SK-N-SH treated with all-trans-retinoic acid at 6 μM for 48 hours (cell line): ENCODE data around the gene GBF1.
A peak's percentile ranks its signal among the peaks of the same experiment; 100 is the strongest.

Source experiments
- ATAC-seq: fragments of 200-7000 bp; cut with Tn5 transposase; 3 replicates; pipeline ENCODE4 v1.9.1; 2020; ENCODE audit warnings: mild to moderate bottlenecking, moderate library complexity
- ARNTL ChIP-seq: fragments of 450-650 bp; formaldehyde crosslinking; IDR thresholded peaks from 2 replicates; pipeline ENCODE4 v1.5.0; 2020; ENCODE audit warnings: low read depth, mild to moderate bottlenecking, moderate library complexity, borderline replicate concordance
- CSDC2 ChIP-seq: fragments of 250-450 bp; sonication (Bioruptor Pico); IDR thresholded peaks from 2 replicates; pipeline ENCODE4 v1.5.0; 2020; ENCODE audit warnings: mild to moderate bottlenecking, moderate library complexity
- ESRRG ChIP-seq: fragments of 250-450 bp; sonication (Bioruptor Pico); IDR thresholded peaks from 2 replicates; pipeline ENCODE4 v1.6.1; 2021; ENCODE audit warnings: mild to moderate bottlenecking
- GLIS3 ChIP-seq: fragments of 250-450 bp; sonication (Bioruptor Pico); IDR thresholded peaks from 2 replicates; pipeline ENCODE4 v1.5.0; 2020; ENCODE audit warnings: mild to moderate bottlenecking, moderate library complexity
- ISL1 ChIP-seq: fragments of 250-450 bp; sonication (Bioruptor Pico); IDR thresholded peaks from 2 replicates; pipeline ENCODE4 v2.1.2; 2022; ENCODE audit warnings: mild to moderate bottlenecking, moderate library complexity
- OSR1 ChIP-seq: fragments of 250-450 bp; sonication (Bioruptor Pico); IDR thresholded peaks from 2 replicates; pipeline ENCODE4 v1.8.0; 2022; ENCODE audit warnings: moderate library complexity, mild to moderate bottlenecking, inconsistent platforms
- PPARA ChIP-seq: fragments of 250-450 bp; sonication (Bioruptor Pico); IDR thresholded peaks from 2 replicates; pipeline ENCODE4 v1.5.0; 2020; ENCODE audit warnings: mild to moderate bottlenecking, borderline replicate concordance
- RARB ChIP-seq: fragments of 250-450 bp; sonication (Bioruptor Pico); IDR thresholded peaks from 2 replicates; pipeline ENCODE4 v1.8.0; 2021; ENCODE audit warnings: mild to moderate bottlenecking, moderate library complexity
- SNAI2 ChIP-seq: fragments of 250-450 bp; sonication (Bioruptor Pico); IDR thresholded peaks from 2 replicates; pipeline ENCODE4 v1.5.0; 2020; ENCODE audit warnings: mild to moderate bottlenecking, moderate library complexity
- TCF4 ChIP-seq: fragments of 250-450 bp; sonication (Bioruptor Pico); IDR thresholded peaks from 2 replicates; pipeline ENCODE4 v1.8.0; 2021; ENCODE audit warnings: mild to moderate bottlenecking, moderate library complexity, borderline replicate concordance
- ZFP3 ChIP-seq: fragments of 250-450 bp; sonication (Bioruptor Pico); IDR thresholded peaks from 2 replicates; pipeline ENCODE4 v1.5.0; 2020; ENCODE audit warnings: mild to moderate bottlenecking, moderate library complexity
- ZFP30 ChIP-seq: fragments of 450-650 bp; formaldehyde crosslinking; IDR thresholded peaks from 2 replicates; pipeline ENCODE4 v1.5.0; 2022; ENCODE audit warnings: mild to moderate bottlenecking, moderate library complexity
- ZNF565 ChIP-seq: fragments of 450-650 bp; formaldehyde crosslinking; conservative IDR thresholded peaks from 2 replicates; pipeline ENCODE4 v1.5.0; 2020; ENCODE audit warnings: low read depth, mild to moderate bottlenecking, moderate library complexity
- ZNF70 ChIP-seq: fragments of 450-650 bp; formaldehyde crosslinking; IDR thresholded peaks from 2 replicates; pipeline ENCODE4 v1.5.0; 2020; ENCODE audit warnings: mild to moderate bottlenecking, moderate library complexity
- ZNF8 ChIP-seq: fragments of 450-650 bp; formaldehyde crosslinking; IDR thresholded peaks from 2 replicates; pipeline ENCODE4 v1.5.0; 2020; ENCODE audit warnings: mild to moderate bottlenecking, moderate library complexity
- TF ChIP-seq, protein P1 (sequence below): fragments of 250-450 bp; sonication (Bioruptor Pico); IDR thresholded peaks from 2 replicates; pipeline ENCODE4 v1.5.1; 2020; ENCODE audit warnings: low read depth, mild to moderate bottlenecking, moderate library complexity
- TF ChIP-seq, protein P2 (sequence below): fragments of 250-450 bp; sonication (Bioruptor Pico); IDR thresholded peaks from 2 replicates; pipeline ENCODE4 v1.8.0; 2020; ENCODE audit warnings: mild to moderate bottlenecking, moderate library complexity, borderline replicate concordance
- TF ChIP-seq, protein P3 (sequence below): fragments of 250-450 bp; sonication (Bioruptor Pico); IDR thresholded peaks from 2 replicates; pipeline ENCODE4 v1.5.0; 2020; ENCODE audit warnings: mild to moderate bottlenecking, moderate library complexity
- TF ChIP-seq, protein P4 (sequence below): fragments of 250-450 bp; sonication (Bioruptor Pico); IDR thresholded peaks from 2 replicates; pipeline ENCODE4 v1.5.1; 2021; ENCODE audit warnings: mild to moderate bottlenecking, moderate library complexity
- TF ChIP-seq, protein P5 (sequence below): fragments of 250-450 bp; sonication (Bioruptor Pico); IDR thresholded peaks from 2 replicates; pipeline ENCODE4 v1.8.0; 2021; ENCODE audit warnings: low read depth, mild to moderate bottlenecking, moderate library complexity, borderline replicate concordance

GBF1 gene

DNA sequence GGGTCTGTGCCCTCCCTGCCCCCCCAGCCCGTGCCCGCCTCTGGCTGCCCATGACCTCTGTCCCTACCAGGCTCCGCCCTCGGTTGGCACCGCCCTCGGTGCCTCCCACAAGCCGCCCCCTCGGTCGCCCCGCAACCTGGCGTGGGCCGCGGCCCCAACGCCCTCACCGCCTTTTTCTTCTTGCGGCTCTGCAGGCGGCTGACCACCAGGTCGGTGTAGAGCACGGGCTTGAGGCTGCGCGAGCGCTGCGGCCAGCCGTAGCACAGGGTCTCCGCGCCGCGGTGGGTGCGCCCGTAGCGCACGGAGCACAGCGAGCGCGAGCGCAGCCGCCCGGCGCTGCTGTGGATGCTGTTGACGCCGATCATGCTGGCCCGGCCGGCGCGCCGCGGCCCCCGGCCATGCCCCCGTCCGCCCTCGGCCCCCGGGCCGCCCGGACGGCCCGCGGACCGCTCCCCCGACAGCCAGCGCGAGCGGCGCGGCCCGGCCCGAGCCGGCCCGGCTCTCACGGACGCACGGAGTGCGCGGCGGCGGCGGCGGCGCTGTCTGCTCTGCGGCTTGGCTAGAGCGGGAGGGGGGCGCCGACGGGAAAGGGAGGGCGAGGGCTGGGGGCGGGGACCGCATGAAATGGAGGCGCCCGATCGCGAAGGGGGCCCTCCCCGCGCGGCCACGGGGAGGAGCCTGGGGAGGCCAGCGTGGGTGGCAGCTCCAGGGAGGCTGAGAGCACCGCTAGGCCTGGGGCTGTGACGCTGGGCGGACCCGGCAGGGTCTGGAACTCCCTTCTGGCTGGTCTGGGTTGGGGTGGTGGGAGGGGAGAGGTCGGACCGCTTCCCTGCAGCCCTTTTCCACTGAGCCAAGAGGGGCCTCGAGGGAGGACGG, 163.6 kb downstream of the GBF1 start:
- TF ChIP-seq ZNF70 (CRISPR knock-in tag) (no peak), CSDC2 (CRISPR knock-in tag) (no peak), ISL1 (CRISPR knock-in tag) (no peak), GLIS3 (CRISPR knock-in tag) (no peak), ESRRG (no peak), ZFP3 (CRISPR knock-in tag) (no peak), ARNTL (CRISPR knock-in tag) (no peak)
- TF ChIP-seq, protein P1, sequence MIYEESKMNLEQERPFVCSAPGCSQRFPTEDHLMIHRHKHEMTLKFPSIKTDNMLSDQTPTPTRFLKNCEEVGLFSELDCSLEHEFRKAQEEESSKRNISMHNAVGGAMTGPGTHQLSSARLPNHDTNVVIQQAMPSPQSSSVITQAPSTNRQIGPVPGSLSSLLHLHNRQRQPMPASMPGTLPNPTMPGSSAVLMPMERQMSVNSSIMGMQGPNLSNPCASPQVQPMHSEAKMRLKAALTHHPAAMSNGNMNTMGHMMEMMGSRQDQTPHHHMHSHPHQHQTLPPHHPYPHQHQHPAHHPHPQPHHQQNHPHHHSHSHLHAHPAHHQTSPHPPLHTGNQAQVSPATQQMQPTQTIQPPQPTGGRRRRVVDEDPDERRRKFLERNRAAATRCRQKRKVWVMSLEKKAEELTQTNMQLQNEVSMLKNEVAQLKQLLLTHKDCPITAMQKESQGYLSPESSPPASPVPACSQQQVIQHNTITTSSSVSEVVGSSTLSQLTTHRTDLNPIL (CRISPR knock-in tag): no peak
- TF ChIP-seq, protein P2, sequence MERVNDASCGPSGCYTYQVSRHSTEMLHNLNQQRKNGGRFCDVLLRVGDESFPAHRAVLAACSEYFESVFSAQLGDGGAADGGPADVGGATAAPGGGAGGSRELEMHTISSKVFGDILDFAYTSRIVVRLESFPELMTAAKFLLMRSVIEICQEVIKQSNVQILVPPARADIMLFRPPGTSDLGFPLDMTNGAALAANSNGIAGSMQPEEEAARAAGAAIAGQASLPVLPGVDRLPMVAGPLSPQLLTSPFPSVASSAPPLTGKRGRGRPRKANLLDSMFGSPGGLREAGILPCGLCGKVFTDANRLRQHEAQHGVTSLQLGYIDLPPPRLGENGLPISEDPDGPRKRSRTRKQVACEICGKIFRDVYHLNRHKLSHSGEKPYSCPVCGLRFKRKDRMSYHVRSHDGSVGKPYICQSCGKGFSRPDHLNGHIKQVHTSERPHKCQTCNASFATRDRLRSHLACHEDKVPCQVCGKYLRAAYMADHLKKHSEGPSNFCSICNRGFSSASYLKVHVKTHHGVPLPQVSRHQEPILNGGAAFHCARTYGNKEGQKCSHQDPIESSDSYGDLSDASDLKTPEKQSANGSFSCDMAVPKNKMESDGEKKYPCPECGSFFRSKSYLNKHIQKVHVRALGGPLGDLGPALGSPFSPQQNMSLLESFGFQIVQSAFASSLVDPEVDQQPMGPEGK: no peak
- TF ChIP-seq, protein P3, sequence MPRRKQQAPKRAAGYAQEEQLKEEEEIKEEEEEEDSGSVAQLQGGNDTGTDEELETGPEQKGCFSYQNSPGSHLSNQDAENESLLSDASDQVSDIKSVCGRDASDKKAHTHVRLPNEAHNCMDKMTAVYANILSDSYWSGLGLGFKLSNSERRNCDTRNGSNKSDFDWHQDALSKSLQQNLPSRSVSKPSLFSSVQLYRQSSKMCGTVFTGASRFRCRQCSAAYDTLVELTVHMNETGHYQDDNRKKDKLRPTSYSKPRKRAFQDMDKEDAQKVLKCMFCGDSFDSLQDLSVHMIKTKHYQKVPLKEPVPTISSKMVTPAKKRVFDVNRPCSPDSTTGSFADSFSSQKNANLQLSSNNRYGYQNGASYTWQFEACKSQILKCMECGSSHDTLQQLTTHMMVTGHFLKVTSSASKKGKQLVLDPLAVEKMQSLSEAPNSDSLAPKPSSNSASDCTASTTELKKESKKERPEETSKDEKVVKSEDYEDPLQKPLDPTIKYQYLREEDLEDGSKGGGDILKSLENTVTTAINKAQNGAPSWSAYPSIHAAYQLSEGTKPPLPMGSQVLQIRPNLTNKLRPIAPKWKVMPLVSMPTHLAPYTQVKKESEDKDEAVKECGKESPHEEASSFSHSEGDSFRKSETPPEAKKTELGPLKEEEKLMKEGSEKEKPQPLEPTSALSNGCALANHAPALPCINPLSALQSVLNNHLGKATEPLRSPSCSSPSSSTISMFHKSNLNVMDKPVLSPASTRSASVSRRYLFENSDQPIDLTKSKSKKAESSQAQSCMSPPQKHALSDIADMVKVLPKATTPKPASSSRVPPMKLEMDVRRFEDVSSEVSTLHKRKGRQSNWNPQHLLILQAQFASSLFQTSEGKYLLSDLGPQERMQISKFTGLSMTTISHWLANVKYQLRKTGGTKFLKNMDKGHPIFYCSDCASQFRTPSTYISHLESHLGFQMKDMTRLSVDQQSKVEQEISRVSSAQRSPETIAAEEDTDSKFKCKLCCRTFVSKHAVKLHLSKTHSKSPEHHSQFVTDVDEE (CRISPR knock-in tag): no peak
- ATAC-seq: peak; percentile 10; the same call in 2 of the 3 replicates

DNA sequence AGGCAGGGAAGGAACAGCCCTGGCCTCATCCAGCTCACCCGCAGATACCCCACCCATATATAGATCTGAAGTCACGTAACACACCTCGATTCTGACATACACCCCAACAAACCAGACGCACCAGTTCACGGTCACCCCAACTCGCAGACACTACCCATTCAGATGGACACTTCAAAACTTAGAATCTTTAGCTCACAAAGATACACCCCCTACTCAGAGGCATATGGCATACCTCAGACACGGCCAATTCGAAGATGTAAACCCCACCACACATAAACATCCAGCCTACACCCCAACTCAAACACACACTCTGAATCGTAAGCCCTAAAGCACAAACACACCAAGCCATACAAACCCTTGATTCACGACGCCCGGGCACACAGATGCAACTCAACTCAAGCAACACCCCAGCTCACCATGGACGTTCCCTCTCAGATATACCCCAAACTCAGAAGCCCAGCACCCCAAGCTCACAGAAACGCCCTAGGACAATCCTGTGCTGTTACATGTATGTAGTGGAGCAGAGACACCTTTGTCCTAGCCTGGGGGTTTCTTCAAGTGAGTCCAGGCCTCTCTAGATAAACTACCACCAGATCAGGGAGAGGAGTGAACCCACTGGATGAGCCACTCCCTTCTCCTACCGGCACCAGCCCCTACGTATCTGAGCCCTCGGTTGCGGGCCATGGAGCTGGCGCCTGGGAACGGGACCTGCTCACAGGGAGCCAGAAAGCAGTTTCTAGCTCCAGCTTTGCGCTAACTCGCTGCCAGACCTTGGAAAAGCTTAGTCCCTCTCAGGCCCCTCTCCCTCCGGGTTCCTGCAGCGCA, 164.5 kb downstream of the GBF1 start:
- TF ChIP-seq SNAI2 (CRISPR knock-in tag) (no peak), CSDC2 (CRISPR knock-in tag) (no peak), OSR1 (CRISPR knock-in tag) (no peak), TCF4 (CRISPR knock-in tag) (no peak), ZNF8 (CRISPR knock-in tag) (no peak), ARNTL (CRISPR knock-in tag) (no peak), RARB (no peak), ZFP30 (CRISPR knock-in tag) (no peak), ZNF70 (CRISPR knock-in tag) (no peak), ISL1 (CRISPR knock-in tag) (no peak)
- TF ChIP-seq, protein P4, sequence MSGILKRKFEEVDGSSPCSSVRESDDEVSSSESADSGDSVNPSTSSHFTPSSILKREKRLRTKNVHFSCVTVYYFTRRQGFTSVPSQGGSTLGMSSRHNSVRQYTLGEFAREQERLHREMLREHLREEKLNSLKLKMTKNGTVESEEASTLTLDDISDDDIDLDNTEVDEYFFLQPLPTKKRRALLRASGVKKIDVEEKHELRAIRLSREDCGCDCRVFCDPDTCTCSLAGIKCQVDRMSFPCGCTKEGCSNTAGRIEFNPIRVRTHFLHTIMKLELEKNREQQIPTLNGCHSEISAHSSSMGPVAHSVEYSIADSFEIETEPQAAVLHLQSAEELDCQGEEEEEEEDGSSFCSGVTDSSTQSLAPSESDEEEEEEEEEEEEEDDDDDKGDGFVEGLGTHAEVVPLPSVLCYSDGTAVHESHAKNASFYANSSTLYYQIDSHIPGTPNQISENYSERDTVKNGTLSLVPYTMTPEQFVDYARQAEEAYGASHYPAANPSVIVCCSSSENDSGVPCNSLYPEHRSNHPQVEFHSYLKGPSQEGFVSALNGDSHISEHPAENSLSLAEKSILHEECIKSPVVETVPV: no peak
- TF ChIP-seq, protein P1 (CRISPR knock-in tag): no peak
- no peak for ATAC-seq

DNA sequence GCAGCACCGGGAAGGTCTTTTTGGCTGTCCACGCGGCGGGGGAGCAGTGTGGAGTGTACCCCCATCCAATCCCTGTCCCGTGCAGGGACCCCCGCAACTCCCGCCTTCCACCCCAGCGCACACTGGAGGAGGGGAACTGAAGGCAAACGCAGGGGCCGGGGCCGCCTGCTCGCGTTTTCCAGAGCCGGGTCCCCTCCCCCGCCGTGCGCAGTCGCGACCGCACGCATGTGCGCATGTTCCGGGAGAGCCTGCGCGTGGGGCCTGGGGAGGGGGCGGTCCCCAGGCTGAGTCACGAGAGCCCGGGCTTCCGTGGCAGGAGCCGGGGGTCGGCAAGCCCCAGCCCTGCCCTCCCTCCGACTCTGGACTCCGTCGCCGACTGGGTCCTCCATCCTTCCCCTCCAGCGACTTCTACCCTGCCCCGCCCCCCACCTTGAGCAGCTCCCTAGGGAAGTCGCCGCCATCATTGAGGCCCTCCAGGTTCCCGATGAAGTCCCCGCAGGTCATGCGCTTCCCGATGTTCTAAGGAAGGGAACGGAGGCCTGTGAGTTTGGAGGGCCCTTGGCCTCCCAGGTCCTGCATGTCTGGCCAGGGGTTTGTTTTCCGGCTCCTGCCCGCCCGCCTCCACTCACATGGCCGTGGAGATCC, 165.2 kb downstream of the GBF1 start:
- ATAC-seq: no peak
- TF ChIP-seq ESRRG (no peak), OSR1 (CRISPR knock-in tag) (no peak), ZNF565 (no peak), ZFP30 (CRISPR knock-in tag) (no peak), PPARA (CRISPR knock-in tag) (no peak), ISL1 (CRISPR knock-in tag) (no peak), GLIS3 (CRISPR knock-in tag) (no peak), RARB (no peak)
- TF ChIP-seq, protein P1 (CRISPR knock-in tag): no peak
- TF ChIP-seq, protein P2: no peak
- TF ChIP-seq, protein P5, sequence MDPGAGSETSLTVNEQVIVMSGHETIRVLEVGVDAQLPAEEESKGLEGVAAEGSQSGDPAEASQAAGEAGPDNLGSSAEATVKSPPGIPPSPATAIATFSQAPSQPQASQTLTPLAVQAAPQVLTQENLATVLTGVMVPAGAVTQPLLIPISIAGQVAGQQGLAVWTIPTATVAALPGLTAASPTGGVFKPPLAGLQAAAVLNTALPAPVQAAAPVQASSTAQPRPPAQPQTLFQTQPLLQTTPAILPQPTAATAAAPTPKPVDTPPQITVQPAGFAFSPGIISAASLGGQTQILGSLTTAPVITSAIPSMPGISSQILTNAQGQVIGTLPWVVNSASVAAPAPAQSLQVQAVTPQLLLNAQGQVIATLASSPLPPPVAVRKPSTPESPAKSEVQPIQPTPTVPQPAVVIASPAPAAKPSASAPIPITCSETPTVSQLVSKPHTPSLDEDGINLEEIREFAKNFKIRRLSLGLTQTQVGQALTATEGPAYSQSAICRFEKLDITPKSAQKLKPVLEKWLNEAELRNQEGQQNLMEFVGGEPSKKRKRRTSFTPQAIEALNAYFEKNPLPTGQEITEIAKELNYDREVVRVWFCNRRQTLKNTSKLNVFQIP (CRISPR knock-in tag): no peak
